NCI-H748 treated with DMSO at 0.1 percent for 48 hours (cell line): ENCODE results near the gene DNAJC17.

ENCODE experiments used
- DNase-seq: peaks from one replicate; lab custom pipeline; 2025; lab: John Stamatoyannopoulos, UW

Gene DNAJC17

GRCh38 chr15:40737048-40737447 is 70.2 kb downstream of the DNAJC17 start:
- no peak for DNase-seq

DNA sequence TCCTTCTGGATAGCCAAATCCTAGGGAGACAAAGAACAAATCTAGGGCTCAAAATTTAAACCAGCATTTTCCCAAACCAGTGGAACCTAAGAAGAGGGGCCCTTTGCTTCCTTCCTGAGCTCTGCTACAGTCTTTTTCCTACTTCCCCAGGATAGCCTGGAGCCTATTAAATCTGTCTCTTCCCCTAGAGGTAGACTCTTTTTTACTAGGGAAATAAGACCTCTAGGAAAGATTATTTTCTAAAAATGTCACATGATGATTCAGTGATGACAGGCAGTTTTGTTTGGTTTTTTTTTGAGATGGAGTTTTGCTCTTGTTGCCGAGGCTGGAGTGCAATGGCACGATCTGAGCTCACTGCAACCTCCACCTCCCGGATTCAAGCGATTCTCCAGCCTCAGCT is 70.7 kb downstream of the DNAJC17 start:
- DNase-seq, result no peak

GRCh38 chr15:40731034-40731433 is 76.2 kb downstream of the DNAJC17 start:
- no peak for DNase-seq

- no peak for DNase-seq
Measured at GRCh38 chr15:40723919-40724318, 83.4 kb downstream of the DNAJC17 start.

DNA sequence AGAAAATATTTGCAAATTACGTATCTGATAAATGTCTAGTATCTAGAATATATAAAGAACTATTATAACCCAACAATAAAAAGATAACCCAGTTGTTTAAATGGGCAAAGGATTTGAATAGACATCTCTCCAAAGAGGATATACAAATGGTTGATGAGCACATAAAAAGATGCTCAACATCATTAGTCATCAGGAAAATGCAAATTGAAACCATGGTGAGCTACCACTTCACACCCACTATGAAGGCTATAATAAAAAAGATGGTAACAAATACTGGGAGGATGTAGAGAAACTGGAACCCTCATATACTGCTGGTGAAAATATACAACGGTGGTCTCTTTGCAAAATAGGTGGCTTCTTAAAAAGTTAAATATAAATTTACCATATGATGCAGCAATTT is 84.3 kb downstream of the DNAJC17 start:
- no peak for DNase-seq

GRCh38 chr15:40722354-40722753 is 84.9 kb downstream of the DNAJC17 start:
- no peak for DNase-seq

- DNase-seq, result no peak
Measured at GRCh38 chr15:40721701-40722100, 85.6 kb downstream of the DNAJC17 start.

DNA sequence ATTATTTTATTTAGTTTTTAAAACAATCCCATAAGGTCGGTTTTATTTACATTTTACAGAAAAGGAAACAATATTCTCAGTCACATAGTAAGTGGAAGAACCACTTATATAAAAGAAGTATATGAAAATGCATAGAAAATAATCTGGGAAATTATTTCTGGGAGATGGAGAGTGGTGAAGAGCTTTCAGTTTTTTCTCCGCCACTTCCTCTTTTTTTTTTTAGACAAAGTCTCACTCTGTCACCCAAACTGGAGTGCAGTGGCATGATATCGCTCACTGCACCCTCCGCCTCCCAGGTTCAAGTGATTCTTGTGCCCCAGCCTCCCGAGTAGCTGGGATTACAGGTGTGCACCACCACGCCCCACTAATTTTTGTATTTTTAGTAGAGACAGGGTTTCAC is 91.1 kb downstream of the DNAJC17 start:
- DNase-seq, result no peak
